ENCODE results near the gene GLRA2.

Gene GLRA2

DNA sequence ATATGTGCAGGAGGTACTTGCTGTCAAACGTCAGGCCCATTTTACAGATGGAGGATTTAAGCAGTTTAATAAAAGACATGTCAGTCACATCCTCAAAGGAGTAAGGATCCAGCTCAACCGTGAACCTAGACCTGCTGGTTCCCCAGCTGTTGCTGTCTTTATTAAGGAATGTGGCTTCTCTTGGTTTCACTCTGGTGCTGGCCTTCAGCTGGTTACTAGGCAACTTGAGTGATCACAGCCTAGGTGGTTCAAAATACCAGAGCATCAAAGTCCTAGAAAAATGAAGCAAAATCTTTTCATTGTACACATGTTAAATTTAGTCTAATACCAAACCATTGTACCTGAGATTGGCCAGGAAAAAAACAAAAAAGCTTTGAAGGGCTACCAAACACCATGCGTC, 32.7 kb upstream of the GLRA2 start:
- DNase-seq (ENCODE audit: low read depth in 1 of 2, low spot score in 1 of 2): no peak
- Histone ChIP-seq H3K27me3 (ENCODE audit: insufficient read depth, poor library complexity, severe bottlenecking) (no peaks in the 10 kb centered on the region), H3K27ac (replicated peaks) (no peak overlapping the region), H3K4me3 (replicated peaks; ENCODE audit: insufficient read depth, low read length) (no peak overlapping the region)
- TF ChIP-seq SPI1 (IDR thresholded peaks at IDR 0.05; ENCODE audit: borderline replicate concordance, low read depth) (no peak), POLR2AphosphoS5 (IDR thresholded peaks at IDR 0.05; ENCODE audit: low read depth) (no peak), GABPA (IDR thresholded peaks at IDR 0.05; ENCODE audit: low read depth) (no peak)
- TF ChIP-seq, protein P1, sequence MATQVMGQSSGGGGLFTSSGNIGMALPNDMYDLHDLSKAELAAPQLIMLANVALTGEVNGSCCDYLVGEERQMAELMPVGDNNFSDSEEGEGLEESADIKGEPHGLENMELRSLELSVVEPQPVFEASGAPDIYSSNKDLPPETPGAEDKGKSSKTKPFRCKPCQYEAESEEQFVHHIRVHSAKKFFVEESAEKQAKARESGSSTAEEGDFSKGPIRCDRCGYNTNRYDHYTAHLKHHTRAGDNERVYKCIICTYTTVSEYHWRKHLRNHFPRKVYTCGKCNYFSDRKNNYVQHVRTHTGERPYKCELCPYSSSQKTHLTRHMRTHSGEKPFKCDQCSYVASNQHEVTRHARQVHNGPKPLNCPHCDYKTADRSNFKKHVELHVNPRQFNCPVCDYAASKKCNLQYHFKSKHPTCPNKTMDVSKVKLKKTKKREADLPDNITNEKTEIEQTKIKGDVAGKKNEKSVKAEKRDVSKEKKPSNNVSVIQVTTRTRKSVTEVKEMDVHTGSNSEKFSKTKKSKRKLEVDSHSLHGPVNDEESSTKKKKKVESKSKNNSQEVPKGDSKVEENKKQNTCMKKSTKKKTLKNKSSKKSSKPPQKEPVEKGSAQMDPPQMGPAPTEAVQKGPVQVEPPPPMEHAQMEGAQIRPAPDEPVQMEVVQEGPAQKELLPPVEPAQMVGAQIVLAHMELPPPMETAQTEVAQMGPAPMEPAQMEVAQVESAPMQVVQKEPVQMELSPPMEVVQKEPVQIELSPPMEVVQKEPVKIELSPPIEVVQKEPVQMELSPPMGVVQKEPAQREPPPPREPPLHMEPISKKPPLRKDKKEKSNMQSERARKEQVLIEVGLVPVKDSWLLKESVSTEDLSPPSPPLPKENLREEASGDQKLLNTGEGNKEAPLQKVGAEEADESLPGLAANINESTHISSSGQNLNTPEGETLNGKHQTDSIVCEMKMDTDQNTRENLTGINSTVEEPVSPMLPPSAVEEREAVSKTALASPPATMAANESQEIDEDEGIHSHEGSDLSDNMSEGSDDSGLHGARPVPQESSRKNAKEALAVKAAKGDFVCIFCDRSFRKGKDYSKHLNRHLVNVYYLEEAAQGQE (IDR thresholded peaks at IDR 0.05; ENCODE audit: insufficient replicate concordance, low read depth): no peak

DNA sequence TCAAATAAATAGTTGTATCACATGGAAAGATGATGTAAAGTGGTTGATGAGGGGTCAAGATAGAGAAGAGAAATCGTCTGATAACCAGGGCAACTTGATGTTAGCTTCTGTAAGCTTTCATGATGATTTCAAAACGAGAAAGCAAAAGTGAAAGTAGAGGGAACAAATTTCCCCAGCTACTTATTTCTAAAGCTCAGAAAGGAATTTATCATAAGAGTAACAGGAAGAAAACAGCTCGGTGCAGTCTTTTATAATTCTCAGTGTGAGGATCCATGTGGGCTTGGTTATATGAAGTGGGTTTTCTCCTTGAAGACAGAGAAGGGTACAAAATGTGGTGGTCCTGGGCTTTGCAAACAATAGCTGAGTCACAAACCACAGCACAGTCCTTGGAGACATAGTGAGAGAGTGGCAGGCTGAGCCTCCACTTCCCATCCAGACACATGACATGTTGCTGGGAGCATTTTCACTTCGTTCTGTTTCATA, 32.1 kb upstream of the GLRA2 start:
- Histone ChIP-seq H3K27ac (replicated peaks) (no peak overlapping the region), H3K4me3 (replicated peaks; ENCODE audit: insufficient read depth, low read length) (peak overlapping the region; percentile 22), H3K27me3 (ENCODE audit: insufficient read depth, poor library complexity, severe bottlenecking) (no peaks in the 10 kb centered on the region)
- DNase-seq (ENCODE audit: low read depth in 1 of 2, low spot score in 1 of 2): no peak
- TF ChIP-seq GABPA (IDR thresholded peaks at IDR 0.05; ENCODE audit: low read depth) (no peak), POLR2AphosphoS5 (IDR thresholded peaks at IDR 0.05; ENCODE audit: low read depth) (no peak), CTCF (IDR thresholded peaks at IDR 0.05; ENCODE audit: insufficient read depth, low read length) (no peak), SPI1 (IDR thresholded peaks at IDR 0.05; ENCODE audit: borderline replicate concordance, low read depth) (no peak)
- TF ChIP-seq, protein P1 (IDR thresholded peaks at IDR 0.05; ENCODE audit: insufficient replicate concordance, low read depth): no peak

DNA sequence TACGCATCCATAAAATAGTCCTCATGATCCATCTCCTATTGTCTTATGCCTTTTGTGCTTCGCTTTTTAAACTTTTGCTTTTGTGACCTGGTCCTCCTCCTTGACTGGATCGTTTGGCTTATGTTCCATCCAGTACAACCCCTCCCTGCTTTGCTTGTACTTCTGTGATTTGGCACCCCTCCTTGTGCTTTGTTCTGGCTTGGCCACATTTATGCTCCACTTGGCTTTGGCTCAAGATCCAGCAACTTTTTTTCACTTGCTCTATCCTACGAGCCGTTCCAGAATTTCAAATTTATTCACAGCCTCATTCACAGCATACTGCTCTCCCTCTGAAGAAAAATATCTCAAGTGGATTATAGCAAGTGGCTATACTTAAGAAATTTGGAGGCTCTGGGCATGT, 28.0 kb upstream of the GLRA2 start:
- H3K27me3 ChIP-seq (ENCODE audit: insufficient read depth, poor library complexity, severe bottlenecking): no peaks in the 10 kb centered on the region
- H3K4me3 ChIP-seq (replicated peaks; ENCODE audit: insufficient read depth, low read length): no peak overlapping the region
- H3K27ac ChIP-seq (replicated peaks): no peak overlapping the region
- DNase-seq (ENCODE audit: low read depth in 1 of 2, low spot score in 1 of 2): no peak
- no peak for TF ChIP-seq POLR2AphosphoS5 (IDR thresholded peaks at IDR 0.05; ENCODE audit: low read depth)
- no peak for TF ChIP-seq GABPA (IDR thresholded peaks at IDR 0.05; ENCODE audit: low read depth)
- TF ChIP-seq SPI1 (IDR thresholded peaks at IDR 0.05; ENCODE audit: borderline replicate concordance, low read depth): no peak
- TF ChIP-seq, protein P1 (IDR thresholded peaks at IDR 0.05; ENCODE audit: insufficient replicate concordance, low read depth): no peak
- no peak for TF ChIP-seq CTCF (IDR thresholded peaks at IDR 0.05; ENCODE audit: insufficient read depth, low read length)

All from HL-60 (cell line).